Endothelial cell of umbilical vein (primary cell): ENCODE measurements around the gene METTL6. TPM values are rescaled to one million over a fixed set of nuclear protein-coding genes. Genes with fewer than 3 reads are reported as not detected.
"Not testable (repeated sequence)": the region's sequence is repeated elsewhere in the genome, so short reads cannot be mapped to it uniquely, and the experiment has no call there.

Experiments used
- BruUV-seq: library from RNA; stranded (reverse); fragments of 400-500 nt; replicated peaks from 2 replicates; lab custom pipeline; 2021; lab: Mats Ljungman, UMichigan
- CTCF ChIA-PET: fragments of 300-600, 350-600 bp; sonication (Branson Sonifier 250); formaldehyde crosslinking; loops from one replicate; lab custom pipeline; 2021; ENCODE audit warnings: antibody characterized with exemption, inconsistent platforms; lab: Charles Lee
- POLR2A ChIA-PET: fragments of 300-600, 350-600 bp; sonication (Branson Sonifier 250); formaldehyde crosslinking; loops from one replicate; lab custom pipeline; 2021; ENCODE audit warnings: antibody characterized with exemption, inconsistent platforms; lab: Charles Lee
- DNase-seq: peaks from one replicate; pipeline ENCODE4 v3.0.0-alpha.2; 2011; ENCODE audit warnings: low read depth, low spot score
- FAIRE-seq: peaks from 2 replicates; lab custom pipeline; 2011; peaks lifted over from hg19 to GRCh38; lab: Jason Lieb, UNC
- H2AFZ ChIP-seq: 2 replicates; pipeline ENCODE4 v1.6.0; 2012; ENCODE audit warnings: low read depth, low read length, control low read depth, inconsistent platforms
- H3K27ac ChIP-seq: 2 replicates; pipeline ENCODE4 v1.5.1; 2011; ENCODE audit warnings: low read depth, mild to moderate bottlenecking, control low read depth, low read length, moderate library complexity; ENCODE audit not compliant: insufficient read depth
- H3K27me3 ChIP-seq, 2 experiments: 2 replicates each; pipeline versions ENCODE4 v1.6.0 to v1.6.1; 2011; ENCODE audit warnings: low read length in 2 of 2, mixed read lengths in 1 of 2; ENCODE audit not compliant: control insufficient read depth in 2 of 2, insufficient read depth in 2 of 2
- H3K36me3 ChIP-seq, 2 experiments: 2 replicates in 1 of 2; 3 replicates in 1 of 2; pipeline ENCODE4 v1.5.1; 2011; ENCODE audit warnings: low read length in 2 of 2, mild to moderate bottlenecking in 1 of 2, moderate library complexity in 1 of 2; ENCODE audit not compliant: control insufficient read depth in 2 of 2, insufficient read depth in 2 of 2; ENCODE audit errors: extremely low read depth in 1 of 2
- H3K4me1 ChIP-seq: 3 replicates; pipeline ENCODE4 v1.5.1; 2011; ENCODE audit warnings: mild to moderate bottlenecking, low read length; ENCODE audit not compliant: control insufficient read depth, insufficient read depth; ENCODE audit errors: extremely low read depth
- H3K4me2 ChIP-seq: 2 replicates; pipeline ENCODE4 v1.6.1; 2011; ENCODE audit warnings: low read length, control low read depth, mixed read lengths; ENCODE audit not compliant: insufficient read depth
- H3K4me3 ChIP-seq, 3 experiments: fragments of 200-600 bp in 1 of 3; sonication (generic), shearing (Covaris generic) in 1 of 3; replicated peaks in 1 of 3; 2 replicates each; pipeline ENCODE4 v1.5.1; 2011 to 2016; ENCODE audit warnings: control low read depth in 3 of 3, low read length in 3 of 3, mild to moderate bottlenecking in 2 of 3, inconsistent platforms in 1 of 3, low read depth in 1 of 3, moderate library complexity in 1 of 3; ENCODE audit not compliant: insufficient read depth in 1 of 3
- H3K79me2 ChIP-seq: 2 replicates; pipeline ENCODE4 v1.6.0; 2012; ENCODE audit warnings: low read length, inconsistent platforms; ENCODE audit not compliant: control insufficient read depth, insufficient read depth
- H3K9ac ChIP-seq: replicated peaks from 2 replicates; pipeline ENCODE3; 2011; ENCODE audit warnings: low read length, control low read depth; ENCODE audit not compliant: insufficient read depth; ENCODE audit errors: extremely low read depth
- H3K9me1 ChIP-seq: replicated peaks from 3 replicates; pipeline ENCODE4 v1.6.0; 2011; ENCODE audit warnings: mild to moderate bottlenecking, low read length; ENCODE audit not compliant: control insufficient read depth, insufficient read depth; ENCODE audit errors: extremely low read depth
- H3K9me3 ChIP-seq: replicated peaks from 2 replicates; pipeline ENCODE4 v1.5.1; 2012; ENCODE audit warnings: low read length, inconsistent platforms; ENCODE audit not compliant: control insufficient read depth, insufficient read depth
- H4K20me1 ChIP-seq: replicated peaks from 2 replicates; pipeline ENCODE3; 2011; ENCODE audit warnings: mild to moderate bottlenecking, low read length; ENCODE audit not compliant: control insufficient read depth, insufficient read depth; ENCODE audit errors: extremely low read depth
- EZH2 ChIP-seq: IDR thresholded peaks from 2 replicates; pipeline ENCODE4 v1.6.1; 2012; ENCODE audit warnings: borderline replicate concordance, low read depth, mild to moderate bottlenecking, moderate library complexity, low read length, inconsistent platforms; ENCODE audit not compliant: severe bottlenecking
- FOS ChIP-seq: IDR thresholded peaks from 2 replicates; pipeline ENCODE4 v1.6.1; 2011; ENCODE audit warnings: mild to moderate bottlenecking, low read length, moderate library complexity, borderline replicate concordance; ENCODE audit not compliant: insufficient read depth
- GATA2 ChIP-seq: IDR thresholded peaks from 2 replicates; pipeline ENCODE4 v1.7.0; 2011; ENCODE audit warnings: low read depth, mild to moderate bottlenecking, moderate library complexity, mixed read lengths, low read length; ENCODE audit not compliant: insufficient read length, insufficient read depth
- JUN ChIP-seq: IDR thresholded peaks from 2 replicates; pipeline ENCODE4 v1.6.1; 2011; ENCODE audit warnings: borderline replicate concordance, low read depth; ENCODE audit not compliant: insufficient read length, insufficient read depth
- MYC ChIP-seq: IDR thresholded peaks from one replicate; pipeline ENCODE4 v1.6.1; 2011; ENCODE audit warnings: mild to moderate bottlenecking, low read depth, low read length
- POLR2A ChIP-seq: IDR thresholded peaks from 2 replicates; pipeline ENCODE4 v1.6.1; 2012; ENCODE audit warnings: low read depth, mild to moderate bottlenecking, control low read depth, low read length
- POLR2AphosphoS5 ChIP-seq: IDR thresholded peaks from 2 replicates; pipeline ENCODE4 v1.6.1; 2012; ENCODE audit warnings: low read depth, mild to moderate bottlenecking, control low read depth, low read length, moderate library complexity; ENCODE audit not compliant: insufficient read depth
- dilution Hi-C: fragments of 300-500 bp; cut with MboI; formaldehyde crosslinking; loops from one replicate; pipeline ENCODE4 v1.15.0; 2019; ENCODE audit warnings: low sequenced_read_pairs; ENCODE audit not compliant: extremely low pct_ligation_motif_present
- intact Hi-C: fragments of 100-400 bp; cut with micrococcal nuclease; formaldehyde crosslinking; loops from one replicate; pipeline ENCODE4 v1.10.0; 2022
- polyA plus RNA-seq, 4 experiments: library from polyadenylated mRNA; depleted of rRNA in 3 of 4; stranded (reverse) in 3 of 4; unstranded in 1 of 4; fragments of >200 nt; gene quantifications; 2 replicates each; pipeline versions ENCODE4 v1.2.1 to v1.2.3, GENCODE V29; 2011 to 2012; ENCODE audit warnings: missing spikeins in 1 of 4
- total RNA-seq: library from RNA; stranded (reverse); gene quantifications from 2 replicates; pipeline ENCODE4 v1.2.3, GENCODE V29; 2021
- TF ChIP-seq, protein P1 (sequence below), 2 donors: IDR thresholded peaks; 1 replicate in 1 of 2; 2 replicates in 1 of 2; pipeline ENCODE4 v1.5.1; 2011; ENCODE audit warnings: low read length in 2 of 2, mild to moderate bottlenecking in 2 of 2, moderate library complexity in 2 of 2, control low read depth in 1 of 2, inconsistent platforms in 1 of 2, low read depth in 1 of 2; ENCODE audit not compliant: insufficient read depth in 1 of 2; ENCODE audit errors: extremely low read depth in 1 of 2
- TF ChIP-seq, protein P2 (sequence below): IDR thresholded peaks from 2 replicates; pipeline ENCODE4 v1.6.1; 2011; ENCODE audit not compliant: insufficient read depth, insufficient read length

Gene METTL6
- total and polyA plus RNA-seq, 2 donors (not counting 3 experiments of a cell fraction or from before 2014, with no cell fraction given): 12.7 to 19.5 TPM

DNA sequence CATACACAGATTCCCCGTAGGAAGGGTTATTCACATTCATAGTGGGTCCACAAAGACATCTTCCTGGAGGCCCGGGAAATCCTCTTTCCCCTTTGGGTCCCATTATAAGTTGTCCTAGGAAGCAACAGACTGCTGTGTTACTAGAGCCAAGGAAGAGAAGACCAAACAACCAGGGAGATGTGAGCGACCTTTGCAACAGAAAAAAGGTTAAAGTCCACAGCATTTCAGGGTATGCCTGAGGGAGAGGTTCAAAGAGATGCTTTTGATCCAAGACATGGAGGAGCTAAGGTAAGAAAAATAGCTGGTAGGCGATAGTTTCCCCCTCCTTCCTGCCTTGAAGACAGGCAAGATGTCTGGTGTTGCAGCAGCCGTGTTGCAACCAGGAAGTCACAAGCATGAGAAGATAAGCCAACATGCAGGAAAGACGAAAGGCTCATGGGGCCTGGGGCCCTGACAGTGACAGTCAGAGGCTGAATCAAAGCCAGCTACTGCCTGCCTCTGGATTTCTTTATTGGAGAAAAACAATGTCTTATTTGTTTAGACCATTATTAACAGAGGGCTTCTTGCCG is 31.0 kb upstream of the METTL6 start:
- no peak overlapping the region for H3K9ac ChIP-seq
- H3K9me3 ChIP-seq: no peaks in the 10 kb centered on the region
- H3K27ac ChIP-seq: no peak overlapping the region
- BruUV-seq: no TSS peak
- CTCF ChIA-PET: no interaction called here
- no peak for FAIRE-seq
- no peaks in the 10 kb centered on the region for H3K79me2 ChIP-seq
- H2AFZ ChIP-seq: no peak overlapping the region
- DNase-seq: no peak
- POLR2A ChIA-PET: no interaction called here
- intact Hi-C loops: no loop called here
- no peak for TF ChIP-seq EZH2
- no peak for TF ChIP-seq MYC
- TF ChIP-seq, protein P1, sequence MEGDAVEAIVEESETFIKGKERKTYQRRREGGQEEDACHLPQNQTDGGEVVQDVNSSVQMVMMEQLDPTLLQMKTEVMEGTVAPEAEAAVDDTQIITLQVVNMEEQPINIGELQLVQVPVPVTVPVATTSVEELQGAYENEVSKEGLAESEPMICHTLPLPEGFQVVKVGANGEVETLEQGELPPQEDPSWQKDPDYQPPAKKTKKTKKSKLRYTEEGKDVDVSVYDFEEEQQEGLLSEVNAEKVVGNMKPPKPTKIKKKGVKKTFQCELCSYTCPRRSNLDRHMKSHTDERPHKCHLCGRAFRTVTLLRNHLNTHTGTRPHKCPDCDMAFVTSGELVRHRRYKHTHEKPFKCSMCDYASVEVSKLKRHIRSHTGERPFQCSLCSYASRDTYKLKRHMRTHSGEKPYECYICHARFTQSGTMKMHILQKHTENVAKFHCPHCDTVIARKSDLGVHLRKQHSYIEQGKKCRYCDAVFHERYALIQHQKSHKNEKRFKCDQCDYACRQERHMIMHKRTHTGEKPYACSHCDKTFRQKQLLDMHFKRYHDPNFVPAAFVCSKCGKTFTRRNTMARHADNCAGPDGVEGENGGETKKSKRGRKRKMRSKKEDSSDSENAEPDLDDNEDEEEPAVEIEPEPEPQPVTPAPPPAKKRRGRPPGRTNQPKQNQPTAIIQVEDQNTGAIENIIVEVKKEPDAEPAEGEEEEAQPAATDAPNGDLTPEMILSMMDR (IDR thresholded peaks at IDR 0.05; ENCODE audit: extremely low read depth in 1 of 2, insufficient read depth in 1 of 2, low read depth in 1 of 2, low read length in 2 of 2): no peak
- no peak for TF ChIP-seq JUN
- TF ChIP-seq, protein P2, sequence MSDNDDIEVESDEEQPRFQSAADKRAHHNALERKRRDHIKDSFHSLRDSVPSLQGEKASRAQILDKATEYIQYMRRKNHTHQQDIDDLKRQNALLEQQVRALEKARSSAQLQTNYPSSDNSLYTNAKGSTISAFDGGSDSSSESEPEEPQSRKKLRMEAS: no peak
- TF ChIP-seq GATA2: no peak
- no peak for TF ChIP-seq POLR2A
- TF ChIP-seq FOS: no peak
- TF ChIP-seq POLR2AphosphoS5: no peak
- no peak overlapping the region for H3K4me3 ChIP-seq
- H4K20me1 ChIP-seq: no peaks in the 10 kb centered on the region
- no peaks in the 10 kb centered on the region for H3K9me1 ChIP-seq
- no peaks in the 10 kb centered on the region for H3K4me1 ChIP-seq
- H3K4me2 ChIP-seq: no peak overlapping the region
- dilution Hi-C loops: no loop called here
- no peaks in the 10 kb centered on the region for H3K27me3 ChIP-seq
- H3K36me3 ChIP-seq: no peaks in the 10 kb centered on the region

DNA sequence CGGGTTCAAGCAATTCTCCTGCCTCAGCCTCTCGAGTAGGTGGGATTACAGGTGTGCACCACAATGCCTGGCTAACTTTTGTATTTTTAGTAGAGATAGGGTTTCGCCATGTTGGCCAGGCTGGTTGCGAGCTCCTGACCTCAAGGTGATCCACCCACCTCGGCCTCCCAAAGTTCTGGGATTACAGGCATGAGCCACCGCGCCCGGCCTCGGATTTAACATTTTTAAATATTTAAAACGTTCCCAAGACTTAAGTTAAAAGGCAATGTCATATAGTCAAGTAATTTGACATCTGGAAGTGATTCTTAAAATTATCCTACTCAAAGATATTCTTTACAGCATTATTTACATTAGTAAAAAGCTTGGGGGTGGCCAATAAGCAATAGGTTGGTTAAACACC is 29.6 kb upstream of the METTL6 start:
- BruUV-seq, H3K4me2 ChIP-seq, H3K4me3 ChIP-seq, H3K27ac ChIP-seq, H3K36me3 ChIP-seq, H3K4me1 ChIP-seq, intact Hi-C loops, H4K20me1 ChIP-seq, POLR2A ChIA-PET, H2AFZ ChIP-seq, FAIRE-seq, H3K9me3 ChIP-seq, H3K27me3 ChIP-seq, CTCF ChIA-PET, DNase-seq, H3K79me2 ChIP-seq, H3K9ac ChIP-seq, H3K9me1 ChIP-seq, dilution Hi-C loops: not testable (repeated sequence)
